ENCODE measurements around the gene HLA-E.
"Not testable (repeated sequence)": the region's sequence is repeated elsewhere in the genome, so short reads cannot be mapped to it uniquely, and the experiment has no call there.

HLA-E gene

GRCh38 chr6:30489081-30490025, at the start of gene HLA-E:
TSS of gene HLA-E (plus strand) at chr6:30489509. CDS start at chr6:30489532, 23 bp downstream.
- DNase-seq = peak; percentile 90

- DNase-seq = no peak
Observed at GRCh38 chr6:30441171-30441570, 48.1 kb upstream of the HLA-E start.

- DNase-seq = no peak
Observed at GRCh38 chr6:30443657-30444450, 45.5 kb upstream of the HLA-E start.

- DNase-seq = no peak
Observed at GRCh38 chr6:30444451-30444742, 44.9 kb upstream of the HLA-E start.

GRCh38 chr6:30446259-30446658, 43.0 kb upstream of the HLA-E start:
- DNase-seq = no peak

GRCh38 chr6:30447237-30447636, 42.1 kb upstream of the HLA-E start:
- no peak for DNase-seq

GRCh38 chr6:30450548-30450908, 38.8 kb upstream of the HLA-E start:
- DNase-seq = no peak

- peak; percentile 74 for DNase-seq
Observed at GRCh38 chr6:30450909-30451841, 38.1 kb upstream of the HLA-E start.

GRCh38 chr6:30452736-30453507, 36.4 kb upstream of the HLA-E start:
- DNase-seq = no peak

GRCh38 chr6:30453508-30454116, 35.7 kb upstream of the HLA-E start:
- DNase-seq = peak; percentile 95

- DNase-seq = no peak
Observed at GRCh38 chr6:30459145-30459544, 30.2 kb upstream of the HLA-E start.

GRCh38 chr6:30461055-30461454, 28.3 kb upstream of the HLA-E start:
- no peak for DNase-seq

- DNase-seq = no peak
Observed at GRCh38 chr6:30462482-30462881, 26.8 kb upstream of the HLA-E start.

- no peak for DNase-seq
Observed at GRCh38 chr6:30463242-30463641, 26.1 kb upstream of the HLA-E start.

- peak; percentile 74 for DNase-seq
Observed at GRCh38 chr6:30463651-30464618, 25.4 kb upstream of the HLA-E start.

- DNase-seq = no peak
Observed at GRCh38 chr6:30465595-30466306, 23.6 kb upstream of the HLA-E start.

- no peak for DNase-seq
Observed at GRCh38 chr6:30470968-30471367, 18.3 kb upstream of the HLA-E start.

- DNase-seq = not testable (repeated sequence)
Observed at GRCh38 chr6:30475116-30475515, 14.2 kb upstream of the HLA-E start.

GRCh38 chr6:30480536-30481156, 8.7 kb upstream of the HLA-E start:
- peak; percentile 63 for DNase-seq

Data from CD4-positive, alpha-beta T cell treated with Interleukin-17A for 4 hours (primary cell).